HepG2 (cell line): ENCODE data around the gene KRTAP5-6. TPM values are rescaled to one million over a fixed set of nuclear protein-coding genes. Genes with fewer than 3 reads are reported as not detected.

ENCODE experiments used
- EED ChIP-seq: sonication (generic); formaldehyde crosslinking; IDR thresholded peaks from 2 replicates; pipeline ENCODE4 v1.5.0; 2020; ENCODE audit warnings: mild to moderate bottlenecking, missing genetic modification reagents
- GABPB1 ChIP-seq: IDR thresholded peaks from 2 replicates; pipeline ENCODE4 v1.6.1; 2016; ENCODE audit warnings: mild to moderate bottlenecking, missing genetic modification reagents, moderate library complexity, missing compliant biosample characterization
- GATAD2A ChIP-seq: IDR thresholded peaks from 2 replicates; pipeline ENCODE4 v1.6.1; 2016
- KDM5A ChIP-seq: fragments of 200-600 bp; sonication (generic); IDR thresholded peaks from 2 replicates; pipeline ENCODE4 v1.7.0; 2018; ENCODE audit warnings: antibody characterized with exemption, mild to moderate bottlenecking, low read length, borderline replicate concordance
- MYNN ChIP-seq: sonication (generic); formaldehyde crosslinking; IDR thresholded peaks from 2 replicates; pipeline ENCODE4 v1.4.0; 2020; ENCODE audit warnings: mild to moderate bottlenecking, low read depth, missing genetic modification reagents
- PATZ1 ChIP-seq: sonication (generic); formaldehyde crosslinking; IDR thresholded peaks from 2 replicates; pipeline ENCODE4 v1.4.0; 2020; ENCODE audit warnings: missing genetic modification reagents
- SKIL ChIP-seq: sonication (generic); formaldehyde crosslinking; IDR thresholded peaks from 2 replicates; pipeline ENCODE4 v1.8.0; 2022; ENCODE audit warnings: missing genetic modification reagents, mild to moderate bottlenecking, moderate library complexity, borderline replicate concordance
- TMF1 ChIP-seq: sonication (generic); formaldehyde crosslinking; IDR thresholded peaks from 2 replicates; pipeline ENCODE4 v1.8.1; 2022; ENCODE audit warnings: low read depth, missing genetic modification reagents
- ZBTB7A ChIP-seq: sonication (generic); formaldehyde crosslinking; IDR thresholded peaks from 2 replicates; pipeline ENCODE4 v1.8.0; 2022; ENCODE audit warnings: mild to moderate bottlenecking, missing genetic modification reagents
- ZFP90 ChIP-seq: sonication (generic); formaldehyde crosslinking; IDR thresholded peaks from 2 replicates; pipeline ENCODE4 v1.8.0; 2022; ENCODE audit warnings: missing genetic modification reagents, mild to moderate bottlenecking, inconsistent platforms, borderline replicate concordance
- ZNF205 ChIP-seq: IDR thresholded peaks from 2 replicates; pipeline ENCODE4 v1.6.1; 2018; ENCODE audit warnings: missing biosample characterization, missing genetic modification reagents
- ZNF513 ChIP-seq: sonication (generic); formaldehyde crosslinking; conservative IDR thresholded peaks from 2 replicates; pipeline ENCODE4 v1.5.0; 2020; ENCODE audit warnings: missing genetic modification reagents
- ZNF616 ChIP-seq: sonication (generic); formaldehyde crosslinking; IDR thresholded peaks from 2 replicates; pipeline ENCODE4 v1.5.0; 2020; ENCODE audit warnings: low read depth, mild to moderate bottlenecking, missing genetic modification reagents
- ZNF670 ChIP-seq: sonication (generic); formaldehyde crosslinking; IDR thresholded peaks from 2 replicates; pipeline ENCODE4 v1.8.0; 2022; ENCODE audit warnings: mild to moderate bottlenecking, missing genetic modification reagents, borderline replicate concordance
- ZNF780A ChIP-seq: sonication (generic); formaldehyde crosslinking; IDR thresholded peaks from 2 replicates; pipeline ENCODE4 v1.8.0; 2022; ENCODE audit warnings: mild to moderate bottlenecking, missing genetic modification reagents, moderate library complexity
- ZNF781 ChIP-seq: sonication (generic); formaldehyde crosslinking; IDR thresholded peaks from 2 replicates; pipeline ENCODE4 v1.5.1; 2020; ENCODE audit warnings: borderline replicate concordance, mild to moderate bottlenecking, missing genetic modification reagents; ENCODE audit errors: not compliant biosample characterization
- ZUFSP ChIP-seq: sonication (generic); formaldehyde crosslinking; IDR thresholded peaks from 2 replicates; pipeline ENCODE4 v1.9.0; 2021; ENCODE audit warnings: missing genetic modification reagents, mild to moderate bottlenecking, borderline replicate concordance
- polyA plus RNA-seq, 8 experiments: library from polyadenylated mRNA; depleted of rRNA in 3 of 8; stranded (reverse) in 7 of 8; unstranded in 1 of 8; fragments of >200 nt; fragmentation: Illumina TruSeq in 4 of 8; extraction: Trizol in 4 of 8; gene quantifications; 2 replicates each; pipeline versions ENCODE4 v1.2.1 to v1.2.3, GENCODE V29; 2011 to 2016; ENCODE audit warnings: low read depth in 4 of 8, missing spikeins in 1 of 8, mixed read lengths in 1 of 8; ENCODE audit not compliant: insufficient read depth in 1 of 8
- total RNA-seq, 5 experiments: library from RNA; depleted of rRNA; stranded (reverse); fragments of >200 nt; fragmentation: Illumina TruSeq; extraction: Trizol; gene quantifications; 2 replicates each; pipeline ENCODE4 v1.2.3, GENCODE V29; 2016; ENCODE audit warnings: low read depth in 1 of 5

Gene KRTAP5-6
- total and polyA plus RNA-seq, 2 of the 13 experiments (the other 11 are each of a cell fraction or from before 2014, with no cell fraction given): not detected

GRCh38 chr11:1652771-1653540 is 44.0 kb upstream of the KRTAP5-6 start (continued):
- TF ChIP-seq ZNF513 (CRISPR knock-in tag) (0 out of 2 replicates have a peak, but pooled peaks have one; percentile 41), KDM5A (no peak), ZFP90 (0 out of 2 replicates have a peak, but pooled peaks have one; percentile 49), TMF1 (0 out of 2 replicates have a peak, but pooled peaks have one; percentile 53), ZNF616 (CRISPR knock-in tag) (no peak), MYNN (CRISPR knock-in tag) (no peak), ZBTB7A (CRISPR knock-in tag) (peak; percentile 78; the same call in 1 of the 2 replicates), ZNF781 (CRISPR knock-in tag) (no peak), EED (0 out of 2 replicates have a peak, but pooled peaks have one; percentile 10), SKIL (CRISPR knock-in tag) (no peak), ZUFSP (CRISPR knock-in tag) (no peak), GABPB1 (CRISPR knock-in tag) (peak; percentile 68; the same call in 1 of the 2 replicates), PATZ1 (CRISPR knock-in tag) (peak; percentile 79), ZNF780A (CRISPR knock-in tag) (no peak), GATAD2A (CRISPR knock-in tag) (peak; percentile 71), ZNF670 (CRISPR knock-in tag) (no peak), ZNF205 (CRISPR knock-in tag) (peak; percentile 64; the same call in 1 of the 2 replicates)
